ENCODE measurements around the gene GDPD5. TPM values are rescaled to one million over a fixed set of nuclear protein-coding genes. Genes with fewer than 3 reads are reported as not detected.
A peak's percentile ranks its signal among the peaks of the same experiment; 100 is the strongest.

Gene GDPD5
- total RNA-seq, 4 donors from 2014 or later: 9.6 to 52.9 (median 28.2) TPM

DNA sequence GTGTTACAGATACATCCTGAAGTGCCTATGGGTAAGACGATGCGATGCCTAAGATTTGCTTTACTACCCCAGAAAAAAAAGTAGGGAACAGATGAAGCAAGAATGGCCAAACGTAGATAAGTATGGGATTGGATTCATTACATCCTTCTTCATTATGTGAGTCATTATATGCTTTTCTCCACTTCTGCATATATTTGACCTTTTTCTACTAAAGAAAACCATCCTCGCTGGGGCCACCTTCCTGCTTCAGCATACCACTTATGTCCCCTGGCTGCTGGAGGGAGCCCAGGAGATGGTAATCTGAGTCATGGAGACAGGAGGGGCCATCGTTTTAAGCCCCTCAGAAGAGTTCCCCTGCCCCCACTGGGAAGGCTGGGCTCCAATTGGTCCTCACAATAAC lies 78.3 kb downstream of the GDPD5 start:
- no peak for DNase-seq
- Histone ChIP-seq H3K27me3 (no peaks in the 10 kb centered on the region), H3K36me3 (no peaks in the 10 kb centered on the region), H3K4me1 (no peaks in the 10 kb centered on the region), H3K27ac (no peak overlapping the region), H3K9me3 (no peaks in the 10 kb centered on the region), H3K4me3 (no peak overlapping the region)
- no peak for TF ChIP-seq POLR2A (IDR thresholded peaks at IDR 0.05)
- TF ChIP-seq, protein P1, sequence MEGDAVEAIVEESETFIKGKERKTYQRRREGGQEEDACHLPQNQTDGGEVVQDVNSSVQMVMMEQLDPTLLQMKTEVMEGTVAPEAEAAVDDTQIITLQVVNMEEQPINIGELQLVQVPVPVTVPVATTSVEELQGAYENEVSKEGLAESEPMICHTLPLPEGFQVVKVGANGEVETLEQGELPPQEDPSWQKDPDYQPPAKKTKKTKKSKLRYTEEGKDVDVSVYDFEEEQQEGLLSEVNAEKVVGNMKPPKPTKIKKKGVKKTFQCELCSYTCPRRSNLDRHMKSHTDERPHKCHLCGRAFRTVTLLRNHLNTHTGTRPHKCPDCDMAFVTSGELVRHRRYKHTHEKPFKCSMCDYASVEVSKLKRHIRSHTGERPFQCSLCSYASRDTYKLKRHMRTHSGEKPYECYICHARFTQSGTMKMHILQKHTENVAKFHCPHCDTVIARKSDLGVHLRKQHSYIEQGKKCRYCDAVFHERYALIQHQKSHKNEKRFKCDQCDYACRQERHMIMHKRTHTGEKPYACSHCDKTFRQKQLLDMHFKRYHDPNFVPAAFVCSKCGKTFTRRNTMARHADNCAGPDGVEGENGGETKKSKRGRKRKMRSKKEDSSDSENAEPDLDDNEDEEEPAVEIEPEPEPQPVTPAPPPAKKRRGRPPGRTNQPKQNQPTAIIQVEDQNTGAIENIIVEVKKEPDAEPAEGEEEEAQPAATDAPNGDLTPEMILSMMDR (IDR thresholded peaks at IDR 0.05): no peak
- intact Hi-C loops (cut with DNase I; ENCODE audit: low total_unique reads): no loop called here

DNA sequence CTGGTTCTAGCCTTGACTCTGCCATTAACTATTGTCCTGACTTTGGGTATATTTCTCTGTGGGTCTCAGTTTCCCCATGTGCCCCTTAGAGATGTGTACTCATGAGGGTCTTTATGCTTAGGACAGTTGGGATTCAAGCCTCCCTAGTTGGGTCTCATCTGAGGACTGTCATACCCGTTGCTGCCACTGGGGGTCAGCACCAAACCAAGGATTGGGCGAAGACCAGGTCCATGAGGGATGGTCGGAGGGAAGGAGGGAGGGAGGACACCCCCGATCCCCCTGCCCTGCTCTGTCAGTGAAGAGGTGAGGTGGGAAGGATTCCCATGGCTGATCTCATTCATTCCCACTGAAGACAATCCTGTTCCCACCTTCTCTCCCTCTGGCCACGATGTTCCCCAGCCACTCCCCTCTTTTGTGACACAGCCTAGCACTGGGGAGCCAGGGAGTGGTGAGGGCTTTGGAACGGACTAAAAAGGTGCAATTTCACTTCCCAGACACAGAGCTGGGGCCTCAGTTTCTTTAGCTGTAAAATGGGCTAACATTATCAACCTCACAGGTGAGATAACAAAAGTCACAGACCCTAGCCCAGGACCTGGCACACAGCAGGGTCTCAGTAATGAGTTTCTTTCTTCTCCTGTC lies 80.3 kb downstream of the GDPD5 start:
- intact Hi-C loops (cut with DNase I; ENCODE audit: low total_unique reads): loop anchor here (2.0 kb wide), 1 partner anchor 87 kb away; no protein-coding TSS in a partner anchor
- Histone ChIP-seq H3K27ac (no peak overlapping the region), H3K27me3 (no peaks in the 10 kb centered on the region), H3K9me3 (no peaks in the 10 kb centered on the region), H3K36me3 (no peaks in the 10 kb centered on the region), H3K4me1 (no peaks in the 10 kb centered on the region), H3K4me3 (no peak overlapping the region)
- TF ChIP-seq, protein P1 (IDR thresholded peaks at IDR 0.05): peak; percentile 93 to 99 (median 97)
- no peak for TF ChIP-seq POLR2A (IDR thresholded peaks at IDR 0.05)
- peak; percentile 75 to 77 for DNase-seq

DNA sequence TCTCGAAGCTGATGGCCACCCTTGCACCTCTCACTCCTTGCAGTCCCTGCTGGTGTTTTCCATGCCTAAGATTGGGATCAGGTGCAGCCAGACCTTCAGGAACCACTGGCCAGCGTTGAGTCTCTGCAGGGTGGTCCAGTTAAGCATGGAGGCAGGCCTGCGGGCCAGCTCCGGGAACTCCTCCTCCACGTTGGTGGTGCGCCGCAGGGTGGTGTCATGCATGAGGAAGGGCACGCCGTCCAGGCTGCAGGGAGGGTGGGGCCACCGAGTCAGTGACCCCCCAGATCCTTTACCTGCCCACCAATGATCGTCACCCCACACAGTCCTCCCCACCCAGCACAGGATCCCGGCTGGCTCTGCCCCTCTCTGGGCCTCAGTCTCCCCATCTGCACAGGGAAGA lies 82.7 kb downstream of the GDPD5 start:
- Histone ChIP-seq H3K4me1 (no peaks in the 10 kb centered on the region), H3K27ac (no peak overlapping the region), H3K27me3 (no peaks in the 10 kb centered on the region), H3K36me3 (no peaks in the 10 kb centered on the region), H3K4me3 (no peak overlapping the region), H3K9me3 (no peaks in the 10 kb centered on the region)
- DNase-seq: no peak
- intact Hi-C loops (cut with DNase I; ENCODE audit: low total_unique reads): no loop called here
- no peak for TF ChIP-seq POLR2A (IDR thresholded peaks at IDR 0.05)
- TF ChIP-seq, protein P1 (IDR thresholded peaks at IDR 0.05): no peak

DNA sequence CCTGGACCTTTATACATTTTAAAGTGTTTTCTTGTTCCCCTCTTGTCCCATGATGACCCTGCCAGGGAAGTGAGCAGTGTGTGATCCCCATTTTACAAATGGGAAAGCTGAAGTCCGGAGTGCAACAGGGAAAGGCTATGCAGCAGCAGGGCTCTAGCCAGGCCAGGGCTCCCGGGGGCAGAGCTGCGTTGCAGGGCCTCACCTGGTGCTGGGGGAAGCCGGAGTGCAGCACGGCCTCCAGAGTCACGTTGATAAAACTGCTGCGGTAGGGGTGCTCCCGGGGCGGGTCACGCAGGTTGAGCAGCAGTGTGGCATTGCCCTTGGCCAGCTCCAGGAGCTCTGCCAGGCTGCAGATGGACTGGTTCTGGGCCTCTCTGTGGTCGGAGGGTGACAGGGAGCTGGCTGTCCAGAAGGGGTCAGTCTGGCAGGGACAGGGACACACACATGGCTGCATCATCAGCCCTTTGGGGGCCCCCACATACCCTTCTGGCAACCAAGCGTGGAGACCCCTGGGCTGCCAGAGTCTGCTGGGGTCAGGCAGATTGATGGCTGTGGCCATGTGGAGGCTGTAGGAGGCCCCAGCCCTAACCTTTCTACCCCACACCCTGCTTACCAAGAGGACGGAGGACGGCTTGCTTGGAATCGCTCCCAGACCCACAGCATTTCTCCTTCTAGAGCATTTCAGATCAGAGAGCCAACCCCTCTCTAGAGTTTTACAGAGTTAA lies 83.4 kb downstream of the GDPD5 start:
- H3K4me1 ChIP-seq: no peaks in the 10 kb centered on the region
- no peak for TF ChIP-seq POLR2A (IDR thresholded peaks at IDR 0.05)
- TF ChIP-seq, protein P1 (IDR thresholded peaks at IDR 0.05): no peak
- no peak for DNase-seq
- no peaks in the 10 kb centered on the region for H3K27me3 ChIP-seq
- H3K36me3 ChIP-seq: no peaks in the 10 kb centered on the region
- H3K4me3 ChIP-seq: no peak overlapping the region
- no peak overlapping the region for H3K27ac ChIP-seq
- intact Hi-C loops (cut with DNase I; ENCODE audit: low total_unique reads): no loop called here
- H3K9me3 ChIP-seq: no peaks in the 10 kb centered on the region

DNA sequence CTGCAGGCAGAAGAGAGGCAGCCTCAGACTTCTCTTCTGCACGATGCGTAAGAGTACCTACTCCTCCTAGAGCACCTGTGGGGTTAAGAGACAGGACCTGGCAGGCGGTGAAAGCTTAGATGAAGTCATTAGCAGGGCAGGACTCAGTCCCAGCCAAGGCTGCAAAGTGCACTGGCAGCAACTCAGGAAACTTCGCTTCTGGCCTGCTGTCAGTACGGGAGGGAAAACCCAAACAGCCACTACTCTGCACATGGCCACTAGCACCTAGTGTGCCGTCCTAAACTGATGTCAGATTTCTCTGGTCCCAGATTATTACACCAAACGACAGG lies 84.0 kb downstream of the GDPD5 start:
- Histone ChIP-seq H3K27ac (no peak overlapping the region), H3K4me1 (no peaks in the 10 kb centered on the region), H3K27me3 (no peaks in the 10 kb centered on the region), H3K36me3 (no peaks in the 10 kb centered on the region), H3K9me3 (no peaks in the 10 kb centered on the region), H3K4me3 (no peak overlapping the region)
- no peak for TF ChIP-seq POLR2A (IDR thresholded peaks at IDR 0.05)
- TF ChIP-seq, protein P1 (IDR thresholded peaks at IDR 0.05): no peak
- intact Hi-C loops (cut with DNase I; ENCODE audit: low total_unique reads): no loop called here
- DNase-seq: no peak

Data from uterus (tissue), 4 donors.